A204.1 (cell line): ENCODE results near the gene M1AP.

ENCODE experiments used
- FAIRE-seq: peaks from 2 replicates; lab custom pipeline; 2012; peaks lifted over from hg19 to GRCh38; lab: Jason Lieb, UNC

The M1AP gene

DNA sequence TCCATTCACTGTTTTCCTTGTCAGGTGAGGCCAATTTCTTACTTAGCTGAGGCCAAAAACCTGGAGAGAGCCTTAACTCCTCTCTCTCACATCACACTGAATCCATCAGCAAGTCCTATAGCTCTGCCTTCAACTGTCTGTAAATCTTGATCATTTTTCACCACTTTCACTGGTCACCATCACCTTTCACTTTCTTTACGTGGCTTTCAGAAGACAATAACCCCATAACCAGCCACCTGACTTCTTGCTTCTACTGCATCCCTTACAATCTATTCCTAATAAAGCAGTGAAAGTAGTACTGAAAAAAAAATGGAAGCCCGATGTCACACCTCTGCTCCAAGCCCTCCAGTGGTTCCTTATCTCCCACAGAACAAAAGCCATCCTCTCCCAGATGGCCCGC lies 102.1 kb downstream of the M1AP start:
- FAIRE-seq, result no peak

DNA sequence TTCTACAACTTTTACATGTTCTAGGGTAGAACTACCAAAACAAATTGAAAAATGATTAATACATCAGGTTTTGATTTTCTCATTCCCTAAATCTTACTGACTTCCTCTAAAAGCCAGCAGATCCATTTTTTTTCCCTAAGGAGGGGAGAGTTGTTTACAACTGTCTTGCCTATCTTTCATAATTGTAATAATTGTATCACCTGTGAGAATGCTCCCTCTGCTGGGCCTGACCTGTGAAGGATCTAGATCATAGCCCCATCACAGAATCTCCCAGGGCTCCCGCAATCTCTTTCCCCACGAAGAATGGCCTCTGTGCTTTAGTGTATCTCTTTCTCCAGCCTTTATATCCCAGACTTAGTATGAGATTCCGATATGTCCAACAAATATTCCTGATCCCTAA lies 103.5 kb downstream of the M1AP start:
- no peak for FAIRE-seq

DNA sequence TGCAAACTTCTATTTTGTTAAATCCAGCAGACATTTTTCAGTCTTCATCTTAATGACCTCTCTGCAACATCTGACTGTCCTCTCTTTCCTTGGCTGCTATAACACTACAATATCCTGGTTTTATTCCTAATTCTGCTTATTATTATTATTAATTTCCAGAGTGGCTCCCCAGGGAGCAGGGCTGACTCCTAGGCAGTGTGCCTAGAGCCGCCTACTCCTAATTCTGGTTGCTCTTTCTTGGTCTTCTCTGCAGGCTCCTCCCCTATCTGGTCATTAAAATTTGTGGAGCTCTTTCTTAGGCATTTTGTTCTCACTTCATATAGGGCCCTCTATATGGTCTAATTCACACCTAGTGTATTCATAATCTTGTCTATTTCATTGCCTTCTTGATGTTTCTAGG lies 105.2 kb downstream of the M1AP start:
- no peak for FAIRE-seq

DNA sequence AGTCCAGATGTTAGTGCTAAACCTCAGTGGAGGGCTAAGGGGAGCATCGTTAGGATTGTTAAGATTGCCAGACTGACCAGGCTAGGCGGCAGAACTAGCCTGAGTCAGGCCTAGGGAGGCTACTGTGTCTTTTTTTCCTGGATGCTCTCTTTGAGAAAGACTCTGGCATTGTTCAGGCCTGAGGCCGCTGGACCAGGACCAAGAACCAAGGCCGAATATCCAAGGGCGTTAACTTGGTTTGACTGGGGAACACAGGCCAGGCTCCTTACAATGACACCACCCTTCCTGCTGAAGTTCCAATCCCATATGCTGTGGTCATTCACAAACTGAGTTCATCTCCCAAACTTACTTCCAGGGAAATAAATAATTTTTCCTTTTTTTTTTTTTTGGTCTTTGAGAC lies 107.8 kb downstream of the M1AP start:
- FAIRE-seq, result no peak

DNA sequence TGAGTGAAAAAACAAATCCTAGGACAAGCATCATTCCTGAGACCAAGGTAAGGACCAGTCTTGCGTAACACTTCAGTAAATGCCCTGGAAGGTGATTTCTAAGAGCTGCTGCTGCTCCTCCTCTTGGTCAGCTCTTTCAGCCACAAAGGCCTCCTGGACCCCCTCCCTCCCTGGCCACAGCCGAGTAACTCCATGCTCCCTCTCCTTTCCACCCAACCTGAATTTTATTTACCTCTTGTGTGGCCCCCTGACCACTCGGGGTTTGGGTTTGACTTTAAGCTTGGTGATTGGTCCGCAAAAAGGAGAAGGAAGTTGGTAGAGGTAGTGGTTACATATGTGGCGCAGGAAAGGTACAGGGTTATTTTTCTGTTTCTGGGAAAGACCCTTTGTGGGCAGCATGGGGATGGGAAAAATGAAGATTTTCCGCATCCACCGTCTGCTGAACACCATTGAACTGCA lies 109.2 kb downstream of the M1AP start:
- no peak for FAIRE-seq

DNA sequence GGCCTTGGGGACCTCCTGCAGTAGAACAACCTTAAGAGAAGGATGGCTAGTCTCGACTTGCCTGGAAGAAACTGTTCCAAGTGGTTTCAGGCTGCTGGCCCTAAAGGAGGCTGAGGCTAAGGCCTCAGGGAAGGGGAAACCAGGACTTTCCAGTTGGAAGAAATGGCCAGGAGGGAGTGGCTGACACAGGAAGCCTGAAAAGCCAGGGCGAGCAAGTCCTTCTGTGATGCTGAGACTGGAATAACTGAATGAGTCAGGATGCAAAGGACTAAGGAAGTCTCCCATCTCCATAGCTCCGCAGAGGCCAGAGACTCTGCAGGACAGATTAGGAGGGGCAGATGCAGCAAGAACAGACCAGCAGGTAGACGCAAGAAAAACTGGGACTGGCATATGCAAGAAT lies 111.0 kb downstream of the M1AP start:
- FAIRE-seq, result no peak

DNA sequence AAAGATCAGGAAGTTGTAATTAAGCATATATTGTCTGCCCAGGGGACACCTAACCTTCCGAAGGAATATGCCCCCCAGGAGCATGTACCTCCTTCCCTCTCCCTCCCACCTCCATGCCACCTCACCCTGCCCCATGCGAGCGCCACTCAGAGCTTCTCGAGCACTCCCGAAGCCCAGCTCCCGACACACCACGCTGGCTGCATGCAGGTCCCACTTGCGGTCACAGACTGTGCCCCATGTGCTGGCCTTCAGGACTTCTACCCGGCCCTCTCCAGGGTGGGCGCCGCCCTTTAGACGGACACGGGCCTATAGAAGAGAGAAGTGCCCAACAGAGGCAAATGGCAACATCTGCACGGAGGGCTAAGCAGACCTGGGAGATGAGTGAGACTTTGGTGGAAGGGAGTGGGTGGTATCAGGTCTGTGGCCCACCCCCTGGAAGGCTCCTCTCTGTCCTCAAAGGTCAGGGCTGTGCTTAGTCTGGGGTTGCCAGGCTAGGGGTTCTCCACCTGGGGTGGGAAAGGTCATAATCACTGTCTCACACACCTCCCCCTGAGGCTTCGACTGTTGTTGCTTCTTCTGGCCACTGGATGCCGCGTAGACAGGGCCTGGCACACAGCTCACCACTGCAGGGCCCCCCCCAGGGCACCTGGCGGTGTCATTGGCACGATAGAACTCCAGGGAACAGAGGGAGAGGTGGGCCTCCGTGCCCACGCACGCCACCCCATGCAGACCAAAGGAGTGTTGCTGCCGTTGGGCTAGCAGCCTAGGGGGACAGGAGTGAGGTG lies 111.8 kb downstream of the M1AP start:
- no peak for FAIRE-seq

DNA sequence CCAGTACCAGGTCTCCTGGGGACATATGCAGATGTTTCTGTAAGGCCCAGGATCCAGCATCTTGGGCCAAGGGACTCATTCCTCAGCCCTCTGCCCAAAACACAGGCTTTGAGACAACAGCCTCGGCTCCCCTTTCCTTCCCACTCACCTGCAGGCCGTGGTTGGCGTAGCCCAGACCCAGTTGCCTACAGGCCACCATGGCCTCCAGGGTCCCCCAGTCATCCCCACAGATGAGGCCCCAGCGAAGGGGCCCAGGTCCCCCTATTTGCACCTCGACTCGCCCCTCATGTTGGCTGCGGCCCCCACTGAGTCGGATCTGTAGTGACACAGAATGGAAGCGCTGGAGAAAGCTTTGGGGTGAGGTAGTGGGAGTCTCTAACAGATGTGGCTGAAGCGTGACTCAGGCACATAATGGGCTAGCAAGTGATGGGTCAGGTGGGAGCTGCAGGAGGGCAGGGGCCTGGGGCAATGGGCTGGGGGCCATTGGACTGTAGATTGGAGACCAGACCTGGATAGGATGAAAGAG lies 112.6 kb downstream of the M1AP start:
- FAIRE-seq, result no peak

DNA sequence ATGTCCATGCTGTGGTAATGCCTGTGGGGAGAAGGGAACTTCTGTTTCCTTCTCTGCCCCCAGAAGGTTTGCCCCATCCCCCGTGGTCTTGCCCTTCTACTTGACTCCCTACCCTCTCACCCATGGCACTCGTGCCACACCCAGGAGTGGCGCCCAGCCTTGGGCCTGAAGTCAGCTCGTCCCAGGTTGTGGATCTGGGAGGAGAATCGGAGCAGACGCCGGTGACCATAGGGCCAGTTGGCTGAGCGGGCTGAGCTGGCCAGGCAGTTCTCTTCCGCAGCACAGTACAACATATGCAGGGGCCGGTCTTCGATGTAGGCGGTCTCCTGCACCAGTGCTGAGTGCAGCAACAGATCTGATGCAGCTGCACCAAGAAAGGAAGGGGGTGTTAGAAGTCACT lies 113.7 kb downstream of the M1AP start:
- no peak for FAIRE-seq

DNA sequence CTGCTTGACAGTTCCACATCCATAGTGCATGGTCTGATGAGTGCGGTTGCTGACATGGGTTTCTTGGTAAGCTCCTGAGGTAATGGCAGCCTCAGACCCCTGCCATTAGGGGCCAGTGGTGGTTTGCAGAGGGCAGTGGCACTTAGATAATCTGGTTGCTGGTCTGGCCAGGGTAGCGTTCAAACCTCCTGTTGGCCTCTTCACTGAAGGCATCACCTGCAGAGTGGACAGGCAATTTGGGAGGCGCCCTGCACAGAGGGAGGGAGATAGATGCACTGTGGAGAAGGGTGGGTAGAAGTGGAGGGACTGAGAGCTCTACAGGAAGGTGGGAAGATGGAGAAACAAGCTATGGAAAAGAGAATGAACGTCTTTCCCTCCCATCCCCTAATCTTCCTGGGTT lies 114.7 kb downstream of the M1AP start:
- FAIRE-seq, result no peak

DNA sequence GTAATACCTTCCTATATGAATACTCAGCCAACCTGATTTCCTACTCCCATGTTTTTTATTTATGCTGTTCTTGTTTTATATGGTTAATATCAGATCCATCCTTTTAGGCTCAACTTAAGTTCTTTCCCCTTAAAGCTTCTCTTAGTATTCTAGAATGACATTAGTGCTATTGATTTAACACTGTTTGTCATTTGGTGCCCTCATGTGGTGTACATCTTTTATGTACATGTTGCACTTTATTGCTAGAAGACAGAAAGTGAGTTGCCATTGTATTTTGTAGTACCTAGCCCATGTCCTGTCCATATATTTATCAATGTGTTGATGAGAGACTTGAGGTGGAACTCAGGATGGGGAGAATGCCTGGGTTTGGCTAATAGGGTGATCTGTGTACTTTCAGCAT lies 115.9 kb downstream of the M1AP start:
- FAIRE-seq, result peak; percentile 56

DNA sequence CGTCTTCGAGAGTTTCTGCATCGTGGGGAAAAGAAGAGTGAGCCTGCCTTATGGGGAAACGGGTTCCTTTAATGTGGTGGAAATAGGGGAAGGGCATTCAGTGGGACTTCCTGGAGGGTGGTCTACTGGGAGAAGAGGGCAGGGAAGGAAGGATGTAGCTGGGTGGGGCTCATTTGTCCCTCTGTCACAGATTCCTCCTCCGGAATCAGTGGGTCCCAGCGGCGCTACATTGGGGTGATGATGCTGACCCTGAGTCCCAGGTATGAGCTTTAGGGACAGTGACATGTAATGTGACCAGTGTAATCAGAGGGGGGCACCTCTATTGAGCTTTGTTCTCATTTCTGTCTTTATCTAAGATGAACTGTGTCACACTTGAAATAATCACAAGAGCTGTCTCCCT lies 116.5 kb downstream of the M1AP start:
- no peak for FAIRE-seq

DNA sequence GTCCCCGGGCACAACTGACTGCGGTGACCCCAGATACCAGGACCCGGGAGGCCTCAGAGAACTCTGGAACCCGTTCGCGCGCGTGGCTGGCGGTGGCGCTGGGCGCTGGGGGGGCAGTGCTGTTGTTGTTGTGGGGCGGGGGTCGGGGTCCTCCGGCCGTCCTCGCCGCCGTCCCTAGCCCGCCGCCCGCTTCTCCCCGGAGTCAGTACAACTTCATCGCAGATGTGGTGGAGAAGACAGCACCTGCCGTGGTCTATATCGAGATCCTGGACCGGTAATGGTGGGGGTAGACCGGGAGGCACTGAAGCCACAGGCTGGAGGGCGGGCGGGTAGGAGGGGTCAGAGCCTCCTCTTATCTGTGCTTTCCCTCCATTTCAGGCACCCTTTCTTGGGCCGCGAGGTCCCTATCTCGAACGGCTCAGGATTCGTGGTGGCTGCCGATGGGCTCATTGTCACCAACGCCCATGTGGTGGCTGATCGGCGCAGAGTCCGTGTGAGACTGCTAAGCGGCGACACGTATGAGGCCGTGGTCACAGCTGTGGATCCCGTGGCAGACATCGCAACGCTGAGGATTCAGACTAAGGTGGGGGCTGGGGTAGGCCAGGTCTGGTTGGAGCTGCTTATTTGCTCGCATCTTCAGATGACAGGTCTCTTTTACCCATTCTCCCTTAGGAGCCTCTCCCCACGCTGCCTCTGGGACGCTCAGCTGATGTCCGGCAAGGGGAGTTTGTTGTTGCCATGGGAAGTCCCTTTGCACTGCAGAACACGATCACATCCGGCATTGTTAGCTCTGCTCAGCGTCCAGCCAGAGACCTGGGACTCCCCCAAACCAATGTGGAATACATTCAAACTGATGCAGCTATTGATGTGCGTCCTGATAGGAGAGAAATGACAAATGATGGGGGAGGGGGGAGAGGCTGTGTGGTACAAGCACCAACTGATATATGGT lies 117.6 kb downstream of the M1AP start:
- FAIRE-seq, result no peak

DNA sequence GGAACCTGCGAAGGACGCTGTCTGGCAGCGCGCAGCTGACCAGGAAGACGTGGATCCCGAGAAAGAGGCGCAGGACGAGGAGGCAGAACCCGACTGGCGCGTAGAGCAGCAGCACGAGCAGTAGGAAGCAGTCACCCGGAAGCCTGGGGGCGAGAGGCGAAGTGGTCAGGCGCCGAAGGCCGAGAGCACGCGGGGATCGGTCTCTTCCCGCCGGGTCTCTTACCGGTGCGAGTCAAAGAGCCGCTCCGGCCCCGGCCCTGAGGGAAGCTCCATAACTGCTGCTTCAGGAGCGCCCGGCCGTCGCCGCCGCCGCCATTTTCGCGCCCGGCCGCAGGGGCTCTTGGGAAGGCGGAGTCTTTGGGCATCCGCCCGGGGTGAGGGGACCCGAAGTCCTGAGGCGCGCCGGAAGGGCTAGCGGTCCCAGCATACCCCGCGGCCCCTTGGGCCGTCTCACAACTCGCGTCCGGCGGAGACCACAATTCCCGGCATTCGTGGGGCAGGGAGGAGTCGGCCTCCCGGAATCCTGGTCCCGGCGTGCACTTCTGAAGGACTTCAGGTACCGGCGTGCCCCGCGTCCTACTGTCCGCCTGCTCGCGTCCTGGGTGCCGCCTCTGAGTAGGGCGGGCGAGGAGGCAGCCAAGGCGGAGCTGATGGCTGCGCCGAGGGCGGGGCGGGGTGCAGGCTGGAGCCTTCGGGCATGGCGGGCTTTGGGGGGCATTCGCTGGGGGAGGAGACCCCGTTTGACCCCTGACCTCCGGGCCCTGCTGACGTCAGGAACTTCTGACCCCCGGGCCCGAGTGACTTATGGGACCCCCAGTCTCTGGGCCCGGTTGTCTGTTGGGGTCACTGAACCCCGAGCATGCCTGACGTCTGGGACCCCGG lies 118.5 kb downstream of the M1AP start, which contains the start of the genes AUP1 and HTRA2:
AUP1 (minus strand) TSS at position 350 of the 882 bp plus-strand sequence; CDS start at position 273, 77 bp downstream.
HTRA2 (plus strand) TSS at position 577 of the 882 bp plus-strand sequence; CDS start at position 651, 74 bp downstream.
- FAIRE-seq, result peak; percentile 94

DNA sequence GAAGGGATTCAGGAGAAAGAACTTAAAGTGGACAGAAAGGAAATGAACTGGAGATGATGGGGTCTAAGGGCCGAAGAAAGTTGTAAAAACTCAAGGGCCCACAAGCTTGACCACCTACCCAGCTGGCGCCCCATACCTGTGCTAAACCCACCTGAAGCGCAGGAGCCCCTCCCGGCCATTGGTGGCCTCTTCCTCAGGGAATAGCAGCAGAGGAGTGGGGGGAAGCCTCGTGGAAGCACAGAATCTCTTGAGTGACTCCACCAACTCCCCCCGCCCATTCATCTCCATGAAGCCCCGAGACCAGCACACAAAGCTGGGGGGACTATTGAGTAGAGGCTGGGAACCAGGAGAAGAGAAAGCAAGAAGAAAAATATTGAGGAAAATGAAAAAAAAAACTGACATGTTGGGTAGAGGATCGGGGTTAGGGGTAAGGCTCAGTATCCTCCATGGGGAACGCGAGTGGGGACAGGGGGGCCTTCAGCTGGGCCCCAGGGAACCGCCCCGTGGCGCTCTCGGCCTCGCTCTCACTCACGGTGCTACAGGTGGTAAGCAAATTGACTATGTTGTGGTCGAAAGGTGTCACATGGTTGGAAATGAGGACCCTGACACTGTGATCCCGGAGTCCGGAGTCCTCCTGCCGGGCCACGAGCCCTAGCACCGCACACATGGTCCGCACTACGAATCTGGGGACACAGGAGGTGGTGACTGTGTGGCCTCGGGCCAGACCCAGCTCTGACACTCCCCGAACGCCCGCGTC lies 119.4 kb downstream of the M1AP start:
- no peak for FAIRE-seq

DNA sequence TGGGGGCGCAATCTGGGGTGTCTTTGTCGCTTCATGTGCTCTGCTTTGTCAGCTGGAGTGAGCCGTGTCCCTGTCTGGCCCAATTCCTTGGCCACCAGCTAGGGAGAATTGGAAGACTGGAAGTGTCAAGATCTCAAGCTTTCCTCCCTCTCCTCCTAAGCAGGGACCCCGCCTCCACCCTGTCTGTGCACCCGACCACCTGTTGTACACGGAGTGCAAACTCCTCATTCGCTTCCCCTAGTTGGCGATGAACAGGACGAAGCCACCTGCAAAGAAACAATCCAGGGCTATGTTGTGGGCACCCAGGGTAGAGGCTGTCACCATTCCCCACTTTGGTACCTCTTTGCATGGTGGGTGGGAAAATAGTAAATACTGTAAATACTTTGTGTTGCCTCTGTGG lies 120.4 kb downstream of the M1AP start:
- no peak for FAIRE-seq

DNA sequence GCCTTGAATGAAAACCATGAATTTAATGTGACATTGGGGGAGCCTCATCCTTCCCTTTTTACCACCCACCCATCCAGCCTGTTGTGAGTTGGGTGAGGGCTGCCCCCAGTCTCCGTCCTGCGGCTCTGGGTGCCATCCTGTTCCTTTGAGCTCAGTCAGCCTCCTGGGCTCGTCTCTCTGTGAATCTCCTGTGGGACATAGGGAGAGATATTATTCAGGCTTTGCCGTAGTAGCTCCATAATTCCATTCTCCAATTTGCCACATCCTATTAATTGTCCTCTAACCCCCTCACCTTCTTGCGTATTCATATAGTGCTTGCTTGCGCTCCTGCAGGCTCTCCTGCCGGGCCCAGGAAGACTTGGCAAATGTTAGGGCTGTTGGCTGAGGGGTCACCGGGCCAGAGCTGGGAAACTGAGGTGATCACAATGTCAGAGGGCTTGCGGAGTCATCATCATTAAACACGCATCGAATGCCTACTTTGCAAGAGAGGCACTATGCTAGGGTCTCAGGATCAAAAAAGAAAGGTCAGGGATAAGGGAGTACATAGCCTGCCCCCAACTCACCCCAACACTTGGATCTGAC lies 121.4 kb downstream of the M1AP start:
- no peak for FAIRE-seq

DNA sequence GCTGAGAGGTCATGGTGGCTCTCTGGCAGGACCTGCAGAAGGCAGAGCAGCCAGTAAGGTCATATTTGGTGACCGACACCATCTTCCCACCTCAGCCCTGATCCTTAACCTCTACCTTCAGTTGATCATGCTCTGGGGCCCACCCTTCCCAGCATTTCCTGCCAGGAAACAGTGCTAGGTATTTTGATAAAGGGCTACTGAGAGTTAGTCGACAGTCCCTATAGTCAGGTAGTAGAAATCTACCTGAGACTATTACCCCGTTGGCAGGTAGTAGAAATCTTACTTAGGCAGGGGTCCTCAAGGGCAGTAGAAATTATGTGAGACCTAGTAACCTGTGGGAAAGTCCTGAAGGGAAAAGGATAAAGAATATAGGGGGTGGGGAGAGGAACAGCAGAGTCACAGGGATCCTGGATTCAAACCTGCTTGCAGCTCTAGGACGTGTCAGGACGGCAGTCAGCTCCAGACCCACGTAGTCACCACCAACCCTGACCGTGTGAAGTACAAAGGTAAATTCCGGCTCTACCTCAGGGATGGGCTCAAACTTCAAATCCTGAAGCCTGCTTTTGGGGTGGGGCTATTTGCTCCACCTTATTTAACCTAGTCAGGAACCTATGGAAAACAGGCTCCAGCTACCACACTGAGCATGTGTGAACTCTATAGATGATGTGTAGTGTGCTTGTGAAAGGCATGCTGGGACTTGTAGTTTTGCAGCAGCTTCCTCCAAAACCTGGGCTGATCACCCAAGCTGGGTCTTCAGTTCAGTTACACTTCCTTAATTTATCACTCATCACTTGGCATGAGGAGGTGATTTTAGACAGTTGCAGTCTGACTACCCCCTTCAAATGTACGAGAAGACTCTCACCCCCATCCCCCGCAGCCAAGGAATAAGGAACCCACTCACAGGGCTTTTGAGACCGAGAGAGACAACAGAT lies 122.1 kb downstream of the M1AP start, which contains the start of gene DQX1:
DQX1 (minus strand) TSS at position 515 of the 932 bp plus-strand sequence; CDS start at position 13, 502 bp downstream.
- FAIRE-seq, result no peak

DNA sequence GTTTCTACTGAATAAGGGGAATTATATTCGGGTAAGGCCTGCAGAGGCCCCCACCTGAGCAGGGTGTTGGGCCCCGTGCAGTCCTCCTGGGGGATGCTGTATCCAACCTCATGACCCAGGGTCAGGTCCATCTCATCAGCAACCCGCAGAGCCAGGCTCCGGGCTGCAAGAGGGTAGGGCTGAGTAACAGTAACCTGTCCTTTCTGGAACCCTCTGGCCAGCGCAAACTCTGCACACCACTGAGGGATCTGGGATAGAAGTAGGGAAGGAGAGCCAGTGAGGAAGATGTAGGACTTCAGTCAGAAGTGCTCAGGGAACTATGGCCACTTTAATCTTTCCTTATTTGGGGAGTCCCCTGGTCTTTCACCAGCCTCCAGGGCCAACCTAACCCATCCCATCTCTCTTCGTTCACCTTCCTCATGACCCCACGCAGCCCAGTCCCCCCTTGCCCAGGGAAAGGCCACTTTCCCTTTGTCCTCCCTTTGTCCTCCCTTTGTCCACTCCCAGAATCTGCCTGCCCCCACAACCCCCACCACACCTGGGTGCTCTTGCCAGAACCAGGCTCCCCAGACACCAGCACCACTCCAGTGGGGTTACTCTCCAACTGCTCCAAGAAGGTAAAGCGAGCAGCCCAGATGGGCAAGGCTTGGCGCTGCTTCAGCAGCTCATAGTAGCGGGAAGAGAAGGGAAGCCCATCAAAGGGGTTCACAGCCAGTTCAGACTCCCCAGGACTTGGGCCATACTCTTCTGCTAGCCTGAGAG lies 123.0 kb downstream of the M1AP start:
- no peak for FAIRE-seq
